Endothelial cell of hepatic sinusoid (primary cell): ENCODE results near the gene SLC29A3.
"Not testable (repeated sequence)": the region's sequence is repeated elsewhere in the genome, so short reads cannot be mapped to it uniquely, and the experiment has no call there.

Experiments
- in situ Hi-C: cut with HindIII; loops from 2 replicates; pipeline ENCODE4 v1.10.0; 2017; ENCODE audit warnings: low sequenced_read_pairs

Gene SLC29A3

DNA sequence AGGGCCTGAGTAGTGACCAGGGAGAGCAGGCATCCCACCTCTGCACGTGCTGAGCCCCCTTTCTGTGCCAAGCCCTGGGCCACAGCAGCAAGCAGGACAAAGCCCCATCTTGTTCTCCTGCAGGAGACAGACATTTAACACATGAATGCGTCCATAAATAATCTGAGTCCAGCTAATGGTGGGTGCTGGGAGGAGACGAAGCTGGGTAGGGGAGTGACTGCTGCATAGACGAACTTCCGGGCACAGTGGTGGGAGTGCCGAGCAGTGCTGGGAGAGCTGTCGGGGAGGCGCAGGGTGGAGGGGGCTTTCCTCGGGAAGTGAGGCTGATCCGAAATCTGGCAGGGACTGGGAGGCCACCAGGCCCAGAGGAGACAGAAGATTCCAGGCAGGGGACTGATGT lies 35.2 kb upstream of the SLC29A3 start:
- in situ Hi-C loops = no loop called here

GRCh38 chr10:71284544-71285179 lies 34.4 kb upstream of the SLC29A3 start:
- in situ Hi-C loops = no loop called here

- in situ Hi-C loops = no loop called here
Measured at GRCh38 chr10:71285180-71285545, 33.9 kb upstream of the SLC29A3 start.

DNA sequence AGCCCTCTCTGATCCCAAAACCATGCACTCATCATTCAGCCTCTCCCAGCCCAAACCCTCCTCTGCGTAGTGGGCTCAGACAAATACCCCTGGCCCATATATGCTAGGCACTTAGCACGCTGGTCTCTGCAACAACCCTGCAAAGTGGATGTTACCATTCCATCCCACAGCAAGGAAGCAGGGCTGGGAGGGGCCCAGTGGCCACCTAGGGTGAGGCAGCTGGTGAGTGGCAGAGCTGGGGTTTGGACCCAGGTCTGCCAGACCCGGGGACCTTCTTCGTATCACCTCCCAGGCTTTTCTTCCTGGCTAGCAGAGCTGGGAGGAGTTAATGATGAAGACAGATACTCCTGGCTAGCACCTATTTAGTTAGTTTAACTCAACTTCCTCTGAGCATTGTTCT lies 33.1 kb upstream of the SLC29A3 start:
- in situ Hi-C loops = no loop called here

DNA sequence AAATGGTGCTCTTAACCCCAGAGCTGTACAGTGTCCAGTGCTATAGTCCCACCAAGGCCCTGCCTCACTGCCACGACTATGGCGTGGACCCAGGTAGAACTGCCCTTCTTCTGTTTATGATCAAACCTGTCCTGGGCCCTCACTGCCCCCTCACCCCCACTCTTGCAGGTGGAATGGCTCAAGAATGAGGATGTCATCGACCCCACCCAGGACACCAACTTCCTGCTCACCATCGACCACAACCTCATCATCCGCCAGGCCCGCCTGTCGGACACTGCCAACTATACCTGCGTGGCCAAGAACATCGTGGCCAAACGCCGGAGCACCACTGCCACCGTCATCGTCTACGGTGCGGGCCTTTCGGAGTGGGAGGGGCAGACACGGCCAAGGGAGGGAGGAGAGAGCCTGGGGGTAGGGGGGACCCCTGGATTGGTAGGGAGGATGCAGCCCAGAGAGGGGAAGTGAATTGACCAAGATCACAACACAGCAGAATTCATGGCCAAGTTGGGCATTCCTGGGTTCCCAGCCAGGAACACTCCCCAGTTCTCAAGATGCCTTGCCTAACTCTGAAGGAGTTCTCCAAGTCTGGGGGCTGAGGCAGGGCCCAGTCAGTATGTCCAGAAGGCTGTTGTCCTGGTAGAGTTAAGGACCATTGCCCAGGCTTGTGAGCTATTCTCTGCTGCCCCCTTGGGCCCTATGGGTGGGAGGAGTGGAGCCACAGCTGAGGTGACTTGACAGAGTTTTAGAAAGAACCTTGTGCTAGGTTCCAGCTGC lies 32.4 kb upstream of the SLC29A3 start:
- in situ Hi-C loops = no loop called here

DNA sequence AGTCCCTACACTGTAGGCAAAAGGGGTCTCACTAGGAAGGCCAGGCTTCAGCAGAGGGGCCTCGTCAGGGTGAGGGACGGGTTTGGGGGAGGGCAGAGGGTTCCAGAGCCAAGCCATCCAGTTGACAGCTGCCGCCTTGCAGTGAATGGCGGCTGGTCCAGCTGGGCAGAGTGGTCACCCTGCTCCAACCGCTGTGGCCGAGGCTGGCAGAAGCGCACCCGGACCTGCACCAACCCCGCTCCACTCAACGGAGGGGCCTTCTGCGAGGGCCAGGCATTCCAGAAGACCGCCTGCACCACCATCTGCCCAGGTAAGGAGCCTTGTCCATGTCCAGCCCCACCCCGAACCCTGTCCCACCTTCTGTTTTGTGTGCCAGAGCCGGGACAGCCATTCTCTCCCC lies 31.6 kb upstream of the SLC29A3 start:
- in situ Hi-C loops = no loop called here

DNA sequence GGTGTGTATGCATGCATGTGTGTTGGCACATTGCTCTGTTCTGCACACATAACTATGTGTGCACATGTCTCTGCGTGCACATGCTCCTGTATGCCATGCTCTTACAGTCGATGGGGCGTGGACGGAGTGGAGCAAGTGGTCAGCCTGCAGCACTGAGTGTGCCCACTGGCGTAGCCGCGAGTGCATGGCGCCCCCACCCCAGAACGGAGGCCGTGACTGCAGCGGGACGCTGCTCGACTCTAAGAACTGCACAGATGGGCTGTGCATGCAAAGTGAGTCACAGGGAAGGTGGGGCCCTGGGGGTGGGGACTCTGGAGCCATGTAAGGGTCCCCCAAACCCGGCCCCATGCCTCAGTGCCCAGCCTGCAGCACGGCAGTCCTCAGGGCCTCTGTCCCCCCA lies 30.6 kb upstream of the SLC29A3 start:
- in situ Hi-C loops = no loop called here

GRCh38 chr10:71289421-71290130 lies 29.5 kb upstream of the SLC29A3 start:
- in situ Hi-C loops = no loop called here

DNA sequence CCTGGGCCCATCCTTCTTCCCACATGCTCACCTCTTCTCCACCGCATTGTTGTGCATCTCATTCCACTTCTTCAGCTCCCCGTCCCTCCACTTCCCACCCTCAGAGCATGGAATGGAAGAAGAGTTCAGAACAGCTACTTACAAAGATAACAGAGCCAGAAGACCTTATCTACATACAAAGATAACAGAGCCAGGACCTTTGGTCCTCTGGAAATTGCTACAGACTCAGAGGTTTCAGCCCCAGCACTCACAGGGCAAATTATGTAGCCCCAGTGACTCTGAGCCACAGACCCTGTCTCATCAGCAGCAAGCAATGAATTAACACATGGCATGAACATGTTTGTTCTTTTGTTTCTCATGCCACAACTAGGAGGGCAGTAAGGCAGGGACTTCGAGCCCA lies 28.7 kb upstream of the SLC29A3 start:
- in situ Hi-C loops = no loop called here

DNA sequence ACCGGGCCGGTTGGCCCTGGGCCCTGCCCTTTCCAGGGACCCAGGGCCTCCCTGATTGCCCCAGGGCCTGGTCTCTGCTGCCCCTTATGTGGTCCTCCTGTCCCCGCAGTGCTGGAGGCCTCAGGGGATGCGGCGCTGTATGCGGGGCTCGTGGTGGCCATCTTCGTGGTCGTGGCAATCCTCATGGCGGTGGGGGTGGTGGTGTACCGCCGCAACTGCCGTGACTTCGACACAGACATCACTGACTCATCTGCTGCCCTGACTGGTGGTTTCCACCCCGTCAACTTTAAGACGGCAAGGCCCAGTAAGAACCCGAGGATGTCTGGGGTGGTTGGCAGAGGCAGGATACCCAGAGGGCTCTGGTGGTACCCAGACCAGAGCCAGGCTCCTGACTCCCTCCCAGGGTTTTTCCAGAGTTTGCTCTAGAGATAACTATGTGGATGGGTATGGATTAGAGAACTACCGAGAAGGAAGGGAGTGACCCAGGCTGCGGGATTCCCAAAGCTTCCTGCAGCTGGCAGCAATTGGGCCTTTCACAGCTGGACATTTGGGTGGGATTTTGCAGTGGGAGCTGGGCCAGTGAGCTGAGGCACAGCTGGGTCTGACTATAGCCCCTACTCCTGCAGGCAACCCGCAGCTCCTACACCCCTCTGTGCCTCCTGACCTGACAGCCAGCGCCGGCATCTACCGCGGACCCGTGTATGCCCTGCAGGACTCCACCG lies 28.1 kb upstream of the SLC29A3 start:
- in situ Hi-C loops = no loop called here

GRCh38 chr10:71291528-71291900 lies 27.5 kb upstream of the SLC29A3 start:
- in situ Hi-C loops = no loop called here

- in situ Hi-C loops = no loop called here
Measured at GRCh38 chr10:71292624-71293445, 26.2 kb upstream of the SLC29A3 start.

DNA sequence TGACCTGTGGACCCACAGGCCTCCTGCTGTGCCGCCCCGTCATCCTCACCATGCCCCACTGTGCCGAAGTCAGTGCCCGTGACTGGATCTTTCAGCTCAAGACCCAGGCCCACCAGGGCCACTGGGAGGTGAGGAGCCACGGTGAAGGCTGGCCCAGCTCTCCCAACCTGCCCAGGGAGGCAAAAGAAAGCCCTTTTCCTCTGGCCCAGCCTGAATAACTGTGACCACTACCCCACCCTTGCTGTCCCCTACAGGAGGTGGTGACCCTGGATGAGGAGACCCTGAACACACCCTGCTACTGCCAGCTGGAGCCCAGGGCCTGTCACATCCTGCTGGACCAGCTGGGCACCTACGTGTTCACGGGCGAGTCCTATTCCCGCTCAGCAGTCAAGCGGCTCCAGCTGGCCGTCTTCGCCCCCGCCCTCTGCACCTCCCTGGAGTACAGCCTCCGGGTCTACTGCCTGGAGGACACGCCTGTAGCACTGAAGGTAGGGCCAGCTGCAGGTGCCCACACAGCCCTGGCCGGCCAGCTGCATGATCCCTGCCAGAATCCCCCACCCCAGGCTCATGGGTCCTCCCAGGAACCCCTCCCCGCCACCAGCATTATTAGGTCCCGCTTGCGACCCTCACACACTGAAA lies 25.5 kb upstream of the SLC29A3 start:
- in situ Hi-C loops = no loop called here

- in situ Hi-C loops = no loop called here
Measured at GRCh38 chr10:71294091-71294561, 24.9 kb upstream of the SLC29A3 start.

GRCh38 chr10:71294856-71295255 lies 24.2 kb upstream of the SLC29A3 start:
- in situ Hi-C loops = no loop called here

- in situ Hi-C loops = no loop called here
Measured at GRCh38 chr10:71295641-71296040, 23.4 kb upstream of the SLC29A3 start.

- in situ Hi-C loops = no loop called here
Measured at GRCh38 chr10:71296086-71296485, 23.0 kb upstream of the SLC29A3 start.

GRCh38 chr10:71296811-71297210 lies 22.2 kb upstream of the SLC29A3 start:
- in situ Hi-C loops = not testable (repeated sequence)

- in situ Hi-C loops = no loop called here
Measured at GRCh38 chr10:71297343-71297742, 21.7 kb upstream of the SLC29A3 start.
